Measurements from ENCODE around the gene LINC01488. TPM values are rescaled to one million over a fixed set of nuclear protein-coding genes. Genes with fewer than 3 reads are reported as not detected.

The LINC01488 gene
- total RNA-seq, 4 donors from 2014 or later = not detected

DNA sequence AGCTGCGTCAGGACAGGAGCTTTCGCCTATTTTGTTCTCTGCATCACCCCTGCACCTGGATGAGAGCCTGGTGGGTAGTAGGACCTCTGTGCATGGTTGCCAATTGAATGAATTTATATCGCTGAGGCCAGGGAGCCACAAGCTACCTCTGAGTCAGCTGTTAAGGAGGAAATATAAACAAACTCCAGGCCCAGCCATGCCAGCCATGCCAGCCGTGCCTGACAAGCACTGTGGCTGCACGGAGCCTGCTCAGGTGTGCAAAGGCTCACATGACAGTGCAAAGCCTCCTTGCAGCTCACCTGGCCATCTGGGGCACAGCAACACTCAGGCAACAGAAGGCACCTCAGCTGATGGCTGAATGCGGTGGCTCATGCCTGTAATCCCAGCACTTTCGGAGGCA lies 33.7 kb upstream of the LINC01488 start:
- TF ChIP-seq CTCF (IDR thresholded peaks at IDR 0.05; ENCODE audit: low read depth) = no peak

DNA sequence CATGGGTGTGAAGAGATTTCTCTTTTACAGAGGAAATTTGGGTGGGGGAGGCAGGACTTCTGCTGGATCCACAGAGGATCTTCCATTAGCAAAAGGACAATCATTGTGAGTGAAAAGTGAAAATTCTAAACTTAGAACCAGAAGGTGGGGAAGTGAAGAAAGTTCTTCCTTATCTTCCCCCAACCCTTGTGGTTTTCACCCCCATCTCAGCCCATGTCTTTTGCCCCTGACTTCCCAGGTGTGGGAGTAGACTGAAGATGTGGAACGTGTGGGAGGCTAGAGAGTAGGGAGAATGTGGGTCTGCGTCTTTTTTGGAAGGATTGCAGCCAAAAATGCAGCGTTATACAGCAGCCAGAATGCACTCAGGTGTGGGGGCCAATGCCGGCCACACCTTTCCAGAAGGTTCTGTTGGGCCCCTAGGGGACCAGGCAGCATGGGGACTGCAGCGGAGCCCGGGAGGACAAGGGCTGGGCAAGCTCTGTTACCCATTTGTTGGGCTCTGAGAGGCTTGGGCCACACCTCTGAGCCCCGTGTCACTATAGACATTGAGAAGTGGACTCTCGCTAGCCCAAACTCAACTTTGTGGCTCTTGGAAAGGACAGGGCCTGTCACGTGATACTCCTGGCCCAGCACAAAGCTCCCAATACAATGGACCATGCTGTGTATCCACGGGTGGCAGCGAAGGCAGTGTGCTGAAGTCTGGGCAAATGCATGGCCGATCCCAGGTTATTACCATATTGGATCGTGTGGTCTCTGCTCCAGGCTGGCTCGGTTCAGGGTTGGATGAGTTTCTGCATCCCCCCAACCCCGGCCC lies 32.8 kb upstream of the LINC01488 start:
- no peak for TF ChIP-seq CTCF (IDR thresholded peaks at IDR 0.05; ENCODE audit: low read depth)

DNA sequence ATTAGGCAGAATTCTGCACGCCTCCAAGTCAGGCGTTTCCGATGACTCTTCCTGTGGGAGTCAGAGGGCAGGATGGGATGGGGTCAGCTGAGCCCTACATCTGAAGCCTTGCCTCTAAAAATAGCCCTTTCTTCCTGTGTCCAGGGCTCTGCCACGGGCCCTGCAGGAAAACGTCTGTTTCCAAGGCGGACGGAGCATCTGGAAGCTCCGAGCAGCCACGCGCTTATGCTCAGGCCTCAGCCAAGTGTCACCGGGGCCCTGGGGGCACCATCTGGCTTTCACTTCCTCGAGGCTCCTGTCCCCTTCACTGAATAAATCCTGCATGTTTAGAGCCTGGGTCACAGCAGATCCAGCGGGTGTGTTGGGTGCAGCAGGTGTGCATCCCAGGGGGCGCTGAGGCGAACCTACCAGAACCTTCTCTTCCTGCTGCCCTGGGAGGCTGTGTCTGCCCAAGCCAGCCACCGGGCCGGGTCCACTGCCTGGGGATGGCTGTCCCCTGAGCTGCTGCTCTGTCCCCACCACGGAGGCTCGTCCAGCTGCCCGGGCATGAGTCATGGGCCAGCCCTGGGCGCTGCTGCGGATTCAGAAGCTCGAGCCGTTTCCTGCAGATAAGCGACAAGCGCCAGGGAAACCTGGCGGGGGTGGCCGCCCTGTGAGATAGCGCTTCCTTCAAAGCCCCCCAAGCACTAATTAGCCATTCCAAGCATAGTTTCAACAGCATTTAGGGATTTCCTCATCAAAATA lies 32.0 kb upstream of the LINC01488 start:
- no peak for TF ChIP-seq CTCF (IDR thresholded peaks at IDR 0.05; ENCODE audit: low read depth)

DNA sequence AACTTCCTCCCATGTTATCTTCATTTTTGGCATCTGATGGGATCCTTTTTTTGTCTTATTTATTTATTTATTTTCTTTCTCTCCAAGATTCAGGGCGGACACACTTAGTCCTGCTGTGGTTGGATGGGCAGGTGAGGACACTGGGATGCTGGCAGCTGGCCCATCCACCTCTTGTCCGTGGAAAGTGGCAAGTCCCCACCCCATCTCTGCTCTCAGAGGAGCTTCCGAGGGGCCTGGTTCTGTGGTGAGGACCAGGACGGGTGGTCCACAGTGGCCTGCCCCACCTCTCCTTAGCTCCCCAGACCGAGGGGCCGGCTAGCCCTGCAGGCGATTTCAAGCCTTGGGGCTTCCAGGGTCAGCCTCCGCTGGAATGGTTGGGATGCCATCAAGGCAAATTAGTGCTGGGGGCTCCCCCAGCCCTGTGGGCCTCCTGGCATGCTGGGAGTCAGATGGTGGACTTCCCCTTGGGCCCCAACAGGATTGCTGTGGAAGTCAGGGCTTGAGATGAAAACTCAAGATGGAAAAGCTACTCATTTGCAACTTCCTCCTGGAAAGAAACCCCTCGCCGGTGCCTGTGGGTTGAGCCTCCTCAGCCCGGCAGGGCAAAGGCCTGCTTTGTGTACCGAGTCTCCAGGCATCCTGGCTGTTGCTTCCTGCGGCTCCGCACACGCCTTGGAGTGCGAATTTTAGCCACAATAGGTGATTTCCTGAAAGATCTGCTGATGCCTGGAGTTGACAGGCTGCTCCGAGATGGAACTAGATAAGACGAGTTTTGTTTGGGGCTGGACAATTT lies 31.2 kb upstream of the LINC01488 start:
- TF ChIP-seq CTCF (IDR thresholded peaks at IDR 0.05; ENCODE audit: low read depth) = no peak

DNA sequence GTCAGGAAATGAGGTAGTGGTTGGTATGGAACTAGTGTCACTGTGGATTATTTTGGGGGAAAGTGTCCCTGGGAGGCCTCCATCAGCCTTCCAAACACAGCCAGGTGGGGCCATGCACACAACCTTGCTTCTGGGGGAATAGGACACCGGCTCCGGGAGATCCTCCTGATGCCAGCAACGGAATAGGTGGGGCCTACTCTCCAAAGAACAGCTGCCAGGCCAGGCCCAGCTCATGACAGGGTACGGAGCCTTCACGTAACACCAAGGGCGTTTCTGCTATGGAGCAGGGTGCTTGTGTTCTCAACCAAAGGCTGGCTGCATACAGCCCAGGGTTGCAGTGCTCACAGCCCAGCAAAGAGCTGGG lies 30.6 kb upstream of the LINC01488 start:
- no peak for TF ChIP-seq CTCF (IDR thresholded peaks at IDR 0.05; ENCODE audit: low read depth)

DNA sequence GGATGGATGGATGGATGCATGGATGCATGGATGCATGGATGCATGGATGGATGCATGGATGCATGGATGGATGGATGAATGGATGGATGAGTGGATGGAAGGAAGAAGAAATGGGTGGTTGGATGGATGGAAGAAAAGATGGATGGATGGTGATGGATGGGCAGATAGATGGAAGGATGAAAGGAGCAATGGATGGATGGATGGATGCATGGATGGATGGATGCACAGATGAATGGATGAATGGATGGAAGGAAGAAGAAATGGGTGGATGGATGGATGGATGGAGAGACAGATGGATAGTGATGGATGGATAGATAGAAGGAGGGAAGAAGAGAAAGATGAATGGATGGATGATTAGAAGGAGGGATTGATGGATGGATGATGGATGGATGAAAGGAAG lies 30.2 kb upstream of the LINC01488 start:
- no peak for TF ChIP-seq CTCF (IDR thresholded peaks at IDR 0.05; ENCODE audit: low read depth)

All from subcutaneous adipose tissue (tissue), 4 donors.